ENCODE data around the gene WDFY4.
A peak's percentile ranks its signal among the peaks of the same experiment; 100 is the strongest.

The WDFY4 gene

DNA sequence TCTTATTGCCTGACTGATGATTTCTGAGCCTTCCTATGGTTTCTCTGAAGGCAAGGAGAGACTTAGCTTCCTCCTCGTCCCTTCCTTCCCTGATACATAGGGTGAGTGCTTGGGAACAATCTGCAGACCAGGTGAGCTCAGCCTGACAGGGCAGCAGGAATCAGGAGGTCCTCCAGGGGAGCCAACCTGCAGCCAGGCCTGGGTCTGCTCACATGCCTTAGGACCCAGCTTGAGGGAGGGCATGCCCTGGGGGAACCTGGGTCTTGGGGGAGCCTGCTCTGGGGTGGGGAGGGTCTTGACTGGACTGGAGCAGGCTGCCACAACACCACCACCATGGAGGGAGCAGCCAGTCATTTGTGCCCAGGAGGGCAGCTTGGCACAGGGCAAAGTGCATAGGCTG, 197.3 kb downstream of the WDFY4 start:
- no peak for DNase-seq (ENCODE audit: low read depth)

DNA sequence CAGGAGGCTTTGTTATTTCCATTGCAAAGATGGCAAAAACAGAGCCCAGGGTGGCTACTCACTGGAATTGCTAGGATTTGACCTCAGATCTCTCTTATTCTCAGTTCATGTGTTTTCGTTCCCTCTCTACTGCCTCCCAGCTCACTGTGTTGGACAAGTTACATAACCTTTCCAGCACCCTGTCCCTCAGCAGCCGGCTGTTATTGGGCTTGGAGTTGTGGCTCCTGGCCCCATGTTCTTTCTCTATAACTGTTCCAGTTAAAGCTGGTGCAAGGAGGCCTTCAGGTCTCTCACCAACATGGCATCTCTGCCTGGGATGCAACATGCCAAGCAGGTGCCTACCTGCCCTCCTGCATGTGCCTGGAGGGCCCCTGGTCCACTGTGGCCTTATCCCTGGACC, 198.2 kb downstream of the WDFY4 start:
- no peak for DNase-seq (ENCODE audit: low read depth)

DNA sequence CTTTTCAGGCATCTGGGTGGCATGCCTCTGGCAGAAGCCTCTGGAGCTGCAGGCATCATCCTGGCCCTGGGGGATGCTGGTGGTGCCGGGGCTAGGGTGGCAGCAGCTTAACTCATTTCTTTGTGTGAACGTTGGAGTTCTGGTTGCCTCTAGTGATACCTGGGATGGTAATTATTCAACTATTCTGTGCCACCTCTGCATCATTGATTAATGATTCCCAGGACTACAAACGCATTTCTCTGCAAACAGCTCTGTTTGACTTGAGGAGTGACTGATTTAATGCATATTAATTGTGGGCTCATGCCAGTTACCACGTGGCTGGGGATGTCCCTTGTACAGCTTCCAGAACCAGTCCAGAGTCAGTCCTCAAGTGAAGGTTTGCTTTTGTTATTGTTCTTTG, 199.0 kb downstream of the WDFY4 start:
- DNase-seq (ENCODE audit: low read depth), result no peak

DNA sequence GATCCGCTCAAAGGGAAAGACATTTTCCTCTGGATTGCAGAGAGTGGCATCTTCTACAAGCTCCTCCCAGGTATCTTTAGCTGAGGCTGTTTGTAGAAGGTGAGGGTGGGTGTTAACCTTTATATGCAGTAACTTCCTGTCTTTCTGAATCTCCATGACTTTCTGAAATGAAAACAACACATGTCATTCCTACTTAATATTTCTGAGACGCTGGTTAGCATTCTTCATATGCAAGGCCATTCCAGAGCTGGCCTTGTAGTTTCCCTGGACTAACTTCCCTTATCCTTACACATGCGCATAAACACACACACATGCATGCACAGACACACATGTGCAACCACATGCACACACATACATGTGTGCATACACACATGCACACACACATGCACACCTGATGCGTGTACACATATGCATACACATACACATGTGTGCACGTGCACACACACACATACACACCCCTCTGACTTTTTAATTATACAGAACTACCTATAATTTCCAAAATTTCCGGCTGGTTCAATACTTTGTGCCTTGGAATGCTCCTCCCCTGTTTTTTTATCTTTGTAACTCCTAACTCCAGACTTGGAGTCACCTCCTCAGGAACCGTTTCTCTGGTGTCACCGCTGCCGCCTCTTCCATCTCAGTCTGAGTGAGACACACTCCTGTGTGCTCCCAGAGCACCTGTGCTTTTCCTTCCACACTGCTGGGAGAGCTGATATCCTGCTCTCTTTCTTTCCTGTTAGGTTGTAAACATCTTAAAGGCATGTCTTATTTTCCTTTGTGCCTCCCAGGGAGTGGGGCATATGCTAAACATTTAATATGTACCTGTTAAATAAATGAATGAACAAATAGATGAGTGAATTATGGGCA, 199.7 kb downstream of the WDFY4 start:
- no peak for DNase-seq (ENCODE audit: low read depth)

DNA sequence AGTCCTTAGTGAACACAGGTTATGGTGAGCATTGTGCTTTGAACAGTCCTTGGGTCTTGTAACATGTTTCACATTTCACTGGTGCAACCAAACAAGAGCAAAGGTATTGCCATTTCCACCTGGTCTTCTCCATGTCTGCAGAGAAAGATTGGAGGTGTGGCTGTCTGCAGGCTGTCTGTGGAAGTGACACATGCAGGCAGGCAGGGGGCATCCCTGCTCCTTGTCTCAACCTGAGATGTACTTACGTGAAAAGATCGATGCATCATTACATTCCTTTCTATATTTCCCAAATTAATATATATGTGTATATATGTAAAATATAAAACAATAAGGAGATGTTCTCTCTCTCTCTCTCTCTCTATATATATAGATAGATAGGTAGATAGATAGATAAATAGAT, 200.7 kb downstream of the WDFY4 start:
- no peak for DNase-seq (ENCODE audit: low read depth)

DNA sequence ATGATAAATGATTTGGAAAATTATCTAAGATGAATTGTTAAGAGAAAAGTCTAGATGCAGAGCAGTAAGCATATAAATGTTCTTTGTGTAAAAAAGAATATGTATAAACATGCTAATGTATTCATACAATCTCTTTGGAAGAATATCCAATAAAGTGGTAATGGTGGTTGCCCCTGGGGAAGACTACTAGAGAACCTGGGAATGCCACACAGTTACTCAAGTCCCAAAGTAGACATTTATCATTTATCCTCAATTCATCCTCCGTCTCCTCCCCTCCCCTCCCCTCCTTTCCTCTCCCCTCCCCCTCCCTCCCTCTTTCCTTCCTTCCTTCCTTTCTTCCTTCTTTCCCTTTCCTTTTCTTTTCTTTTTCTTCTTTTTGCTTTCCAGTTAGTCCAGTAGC, 203.3 kb downstream of the WDFY4 start:
- DNase-seq (ENCODE audit: low read depth), result no peak

DNA sequence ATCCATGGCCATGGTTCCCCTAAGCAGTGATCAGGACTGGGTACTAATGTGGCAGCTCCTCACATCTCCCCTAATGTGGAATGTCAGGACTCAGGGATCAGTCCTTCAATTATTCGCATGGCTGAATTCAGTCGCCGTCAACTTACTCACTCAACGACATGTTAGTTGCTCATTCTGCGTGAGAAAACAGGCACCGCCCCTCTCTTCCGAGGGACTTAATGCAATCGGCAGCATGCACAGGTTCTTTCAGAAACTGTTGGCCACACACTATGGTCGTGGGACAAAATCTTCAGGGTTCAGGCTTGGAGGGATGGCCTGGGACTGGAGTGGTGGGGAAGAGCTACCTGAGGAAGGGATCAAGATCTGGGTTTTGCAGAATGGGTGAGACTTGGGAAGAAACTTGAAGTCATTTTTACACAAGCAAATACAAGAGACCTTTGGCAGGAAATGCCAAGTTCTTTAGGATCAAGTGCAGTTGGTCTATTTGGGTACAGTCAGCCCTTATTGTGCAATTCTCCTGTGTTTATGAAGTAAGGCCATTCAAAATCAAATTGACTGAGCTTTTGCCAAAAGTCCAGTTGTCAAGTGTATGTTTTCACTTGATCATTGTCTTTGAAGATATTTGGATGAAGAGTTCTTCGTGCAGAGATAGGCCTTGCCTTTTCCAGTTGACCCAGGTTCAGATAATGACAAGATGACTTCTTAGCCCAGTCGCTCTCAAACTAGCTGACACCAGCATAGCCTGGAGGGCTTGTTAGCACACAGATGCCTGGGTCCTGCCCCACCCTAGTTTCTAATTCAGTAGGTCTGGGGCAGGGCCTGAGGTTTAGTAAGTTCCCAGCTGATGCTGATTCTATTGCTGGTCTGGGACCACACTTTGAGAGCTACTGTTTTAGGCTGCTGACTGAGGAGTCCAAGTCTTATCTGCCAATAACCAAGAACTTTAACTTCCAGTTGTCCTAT, 206.5 kb downstream of the WDFY4 start:
- no peak for DNase-seq (ENCODE audit: low read depth)

DNA sequence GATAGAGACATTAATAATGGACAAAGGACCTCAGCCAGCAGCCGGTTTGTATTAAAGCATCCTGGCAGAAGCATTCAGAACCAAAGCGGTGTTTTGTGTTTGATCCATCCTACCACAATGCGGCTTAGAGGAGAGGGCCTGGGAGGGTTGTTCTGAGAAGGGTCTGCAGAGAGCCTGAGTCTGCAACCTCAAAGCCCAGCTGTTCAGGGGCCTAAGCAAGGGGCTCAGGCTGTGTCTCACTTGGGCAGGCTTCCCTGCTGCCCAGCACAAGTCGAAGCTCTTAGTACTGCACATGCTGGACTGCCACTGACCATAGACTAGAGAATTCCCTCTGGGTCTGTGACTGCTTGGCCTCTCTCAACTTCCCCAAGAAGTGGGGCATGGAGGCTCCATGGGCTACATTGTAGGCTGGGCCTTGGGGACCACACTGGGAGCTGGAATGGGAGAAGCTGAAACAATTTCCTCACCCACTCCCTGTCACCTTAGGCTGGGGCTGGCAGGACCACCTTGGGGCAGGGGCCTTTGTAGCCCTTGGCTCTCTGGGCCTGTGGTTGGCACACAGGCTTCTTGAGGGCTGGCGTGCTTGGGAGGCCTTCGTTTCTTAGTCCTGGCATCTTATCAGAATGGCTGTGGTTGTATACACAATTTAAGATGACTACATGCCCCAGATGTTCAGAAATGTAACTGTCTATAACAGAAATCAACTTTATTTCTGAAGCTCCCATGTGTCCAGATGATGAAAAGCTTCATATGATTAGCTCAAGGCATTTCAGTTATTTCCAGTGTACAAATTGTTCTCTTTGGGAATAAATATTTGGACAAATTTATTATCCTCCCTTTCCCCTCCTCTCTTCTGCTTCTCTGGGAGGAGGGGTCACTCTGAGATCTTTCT, 210.5 kb downstream of the WDFY4 start:
- no peak for DNase-seq (ENCODE audit: low read depth)

DNA sequence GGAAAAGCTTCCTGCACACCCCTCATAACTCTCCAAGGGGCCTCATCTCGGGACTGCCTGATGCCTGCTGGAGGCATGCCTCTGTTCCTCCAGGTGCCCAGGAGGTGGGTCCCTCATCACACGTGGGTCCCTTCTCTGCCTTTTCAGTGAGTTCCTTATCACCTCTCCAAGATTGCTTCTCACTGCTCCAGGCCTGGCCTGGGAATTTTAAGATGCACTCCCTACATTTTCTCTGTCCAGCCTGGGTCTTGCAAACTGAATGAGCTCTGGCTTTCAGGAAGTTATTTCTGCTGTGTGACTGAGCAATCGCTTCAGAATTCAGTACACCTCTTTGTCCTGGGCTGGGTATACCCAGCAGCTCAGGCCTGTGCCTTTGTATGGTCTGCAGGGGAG, 211.1 kb downstream of the WDFY4 start:
- DNase-seq (ENCODE audit: low read depth), result no peak

DNA sequence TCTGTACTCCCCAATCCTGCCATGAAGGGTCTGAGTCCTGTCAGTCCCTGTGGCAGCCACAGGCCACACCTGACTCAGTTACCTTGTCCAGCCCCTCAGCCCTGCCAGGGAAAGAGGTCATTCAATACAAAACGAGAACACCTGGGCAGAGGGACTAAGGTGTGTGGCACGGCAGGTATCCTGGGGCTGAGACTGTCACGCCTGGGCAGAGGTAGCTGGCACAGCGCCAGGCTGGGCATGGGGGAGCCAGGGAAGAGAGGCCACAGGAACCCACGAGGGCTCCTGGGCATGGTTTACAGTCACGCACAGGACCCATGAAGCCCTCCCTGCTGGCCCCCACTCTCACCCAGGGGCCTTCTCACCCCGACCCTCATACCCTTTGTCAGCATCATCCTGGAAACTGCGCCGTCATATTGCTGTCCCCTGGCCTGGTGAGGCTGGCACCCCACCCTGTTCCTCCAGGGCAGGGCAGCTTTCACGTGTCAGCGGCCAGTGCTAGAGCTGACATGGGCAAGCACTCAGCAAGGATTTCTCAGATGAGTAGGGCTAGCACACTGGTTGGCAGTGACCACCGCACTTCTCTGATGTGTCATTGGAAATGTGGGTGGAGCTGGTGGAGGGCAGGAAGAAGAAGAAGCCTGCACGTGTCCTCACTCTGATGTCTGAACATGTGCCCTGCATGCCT, 212.2 kb downstream of the WDFY4 start:
- DNase-seq (ENCODE audit: low read depth), result peak; percentile 4

DNA sequence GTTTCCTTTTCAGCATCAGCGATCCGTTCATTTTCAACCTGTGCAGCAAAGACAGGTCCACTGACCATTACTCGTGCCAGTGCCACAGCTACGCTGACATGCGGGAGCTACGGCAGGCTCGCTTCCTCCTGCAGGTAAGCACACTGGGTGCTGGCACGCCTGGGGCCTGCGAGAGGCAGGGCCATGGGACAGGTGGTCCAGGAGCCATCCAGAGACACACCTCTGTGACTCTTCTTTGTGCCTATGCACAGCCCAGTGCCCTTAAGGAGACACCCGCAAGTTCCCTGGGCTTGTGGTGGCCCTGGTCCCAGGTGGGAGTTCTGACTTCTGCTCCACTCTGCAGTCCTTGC, 212.7 kb downstream of the WDFY4 start:
- no peak for DNase-seq (ENCODE audit: low read depth)

DNA sequence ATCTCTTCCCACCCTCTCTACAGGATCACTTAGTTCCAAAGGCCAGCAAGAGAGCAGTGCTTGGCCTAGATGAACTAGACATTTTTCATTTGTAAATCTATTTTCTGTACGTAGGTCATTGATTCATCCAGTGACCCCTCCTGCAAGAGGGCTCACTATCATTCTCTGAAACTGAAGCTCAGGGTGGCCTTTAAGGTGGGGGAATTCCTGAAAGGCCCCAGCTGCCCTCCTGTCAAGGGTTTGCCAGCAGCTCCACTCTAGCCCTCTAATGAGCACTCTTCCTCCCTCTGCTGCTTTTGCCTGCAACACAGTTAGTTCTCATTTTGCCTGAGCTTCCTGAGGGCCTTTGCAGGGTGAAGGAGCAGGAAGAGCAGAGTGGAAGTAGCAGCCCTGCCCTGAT, 213.8 kb downstream of the WDFY4 start:
- DNase-seq (ENCODE audit: low read depth), result no peak

DNA sequence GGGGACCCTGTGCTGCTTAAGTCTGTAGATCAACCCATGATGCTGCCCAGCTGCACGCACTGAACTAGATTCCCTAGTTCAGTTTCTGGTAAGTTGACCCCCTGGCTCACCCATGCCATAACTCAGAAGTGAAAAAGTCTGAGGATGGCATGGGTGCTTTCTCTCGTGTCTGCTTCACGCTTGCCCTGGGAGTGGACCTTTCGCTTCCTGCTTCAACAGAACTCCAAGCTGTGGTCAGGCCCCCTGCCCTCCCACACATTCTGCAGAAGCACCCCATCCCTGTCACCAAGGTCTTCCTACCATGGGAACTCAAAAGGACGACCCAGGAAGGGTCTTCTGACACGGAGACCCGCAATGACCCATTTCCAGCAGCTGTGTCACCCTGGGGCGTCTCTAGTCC, 215.1 kb downstream of the WDFY4 start:
- DNase-seq (ENCODE audit: low read depth), result no peak

DNA sequence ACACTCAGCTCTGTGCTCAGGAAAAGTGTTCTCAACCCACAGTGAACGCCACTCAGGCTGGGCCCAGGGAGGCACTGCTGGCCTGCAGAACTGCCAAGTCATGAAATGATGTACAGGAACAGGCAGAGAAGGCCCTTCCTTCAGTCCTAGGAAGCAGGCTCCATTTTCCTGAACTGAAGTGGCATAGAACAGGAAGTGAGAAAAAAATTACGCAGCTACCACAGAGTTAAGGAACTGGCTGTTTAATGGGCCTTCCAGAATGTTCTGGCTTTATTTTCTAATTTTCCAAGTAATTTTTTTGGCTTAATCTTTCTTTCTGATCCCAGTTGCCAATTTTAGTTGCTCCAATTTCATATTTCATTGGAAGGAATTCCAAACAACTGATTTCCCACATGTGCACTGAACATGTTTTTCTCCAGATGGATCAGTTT, 215.7 kb downstream of the WDFY4 start:
- DNase-seq (ENCODE audit: low read depth), result no peak

DNA sequence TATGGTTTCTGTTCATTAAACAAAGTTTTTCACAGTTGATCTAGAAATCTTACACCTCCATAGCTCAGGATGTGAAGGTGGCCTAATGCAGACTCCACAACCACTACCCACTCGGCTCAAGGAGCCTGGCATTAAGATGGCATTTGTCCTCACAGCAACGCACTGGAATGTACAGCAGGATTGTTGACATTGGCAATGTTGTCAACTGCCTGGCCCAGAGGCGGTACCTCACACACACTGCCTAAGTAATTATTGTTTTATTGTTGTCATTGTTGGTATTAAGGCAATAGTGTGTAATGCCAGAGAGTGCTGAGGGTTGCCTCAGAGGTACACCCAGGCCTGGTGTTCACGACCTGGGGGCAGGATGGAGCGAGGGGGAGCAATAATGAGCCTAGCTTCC, 216.6 kb downstream of the WDFY4 start:
- no peak for DNase-seq (ENCODE audit: low read depth)

DNA sequence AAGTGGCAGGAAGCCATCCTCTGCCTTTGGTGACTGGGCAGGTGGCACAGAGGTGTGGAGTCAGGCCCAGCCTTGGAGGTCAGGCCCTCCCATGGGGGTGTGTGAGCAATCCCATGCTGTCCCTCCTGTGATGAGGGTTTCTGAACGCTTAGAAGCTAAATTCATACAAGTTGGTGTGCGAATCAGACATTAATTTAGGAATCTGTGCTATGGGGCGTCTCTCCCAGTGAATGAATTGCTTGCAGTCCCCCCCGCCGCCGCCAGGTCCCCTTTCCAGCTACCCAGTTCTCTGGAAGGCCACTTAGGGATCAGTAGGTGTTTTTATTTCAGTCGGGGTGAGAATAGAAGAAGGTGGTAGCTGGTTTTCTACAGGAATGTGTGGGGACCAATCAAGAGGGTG, 217.4 kb downstream of the WDFY4 start:
- no peak for DNase-seq (ENCODE audit: low read depth)

DNA sequence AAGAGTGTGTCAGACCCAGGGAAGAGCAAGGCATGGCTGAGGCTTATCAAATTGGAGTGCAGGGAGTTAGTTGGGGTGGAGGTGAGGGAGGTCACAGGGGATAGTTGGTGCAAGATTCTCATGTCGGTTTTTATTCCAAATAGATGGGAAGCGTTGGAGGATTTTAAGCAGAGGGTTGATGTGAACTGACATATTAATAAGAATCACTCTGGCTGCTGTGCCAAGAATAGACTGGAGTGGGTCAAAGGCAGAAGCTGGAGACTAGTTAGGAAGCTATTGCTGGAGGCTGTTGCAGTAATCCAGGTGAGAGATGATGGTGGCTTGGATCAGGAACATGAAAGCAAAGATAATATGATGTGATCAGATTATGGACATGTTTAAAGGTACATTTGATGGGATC, 218.5 kb downstream of the WDFY4 start:
- no peak for DNase-seq (ENCODE audit: low read depth)

DNA sequence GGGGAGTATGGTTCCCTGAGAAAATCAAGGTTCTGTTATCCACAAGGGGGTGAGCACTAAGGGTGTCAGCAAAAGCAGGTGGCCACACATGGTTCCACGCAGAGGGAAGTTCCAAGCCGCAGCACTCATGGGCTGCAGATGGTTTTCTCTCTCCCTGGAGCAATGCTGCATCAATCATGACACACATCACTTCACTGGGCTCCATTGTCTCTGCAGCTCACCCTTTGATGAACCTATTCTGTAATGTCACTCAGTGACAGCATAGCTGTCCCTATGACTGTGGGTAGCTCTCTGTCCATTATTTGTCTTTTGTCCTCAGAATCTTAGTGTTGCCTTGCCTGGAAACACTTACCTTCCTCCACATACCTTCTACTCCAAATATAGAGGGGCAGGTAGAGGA, 220.2 kb downstream of the WDFY4 start:
- DNase-seq (ENCODE audit: low read depth), result no peak

DNA sequence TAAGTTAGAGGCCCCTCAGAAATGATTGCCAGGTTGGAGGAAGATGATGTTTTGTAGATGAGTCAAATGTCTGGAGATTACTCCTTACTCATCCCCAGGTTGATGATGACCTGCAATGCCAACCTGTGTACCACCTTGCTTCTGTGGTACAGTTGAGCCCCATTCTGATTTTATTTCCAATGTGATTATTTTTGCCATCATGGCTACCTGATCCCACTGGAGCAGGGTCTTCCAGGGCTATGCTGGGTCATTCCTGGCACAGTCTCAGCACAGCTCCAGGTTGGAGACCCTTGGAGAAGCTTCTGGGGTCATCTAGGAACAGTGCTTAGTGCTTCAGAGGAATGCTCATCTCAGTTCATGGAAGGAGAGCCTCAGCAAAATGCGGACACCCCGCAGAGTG, 220.6 kb downstream of the WDFY4 start:
- no peak for DNase-seq (ENCODE audit: low read depth)

DNA sequence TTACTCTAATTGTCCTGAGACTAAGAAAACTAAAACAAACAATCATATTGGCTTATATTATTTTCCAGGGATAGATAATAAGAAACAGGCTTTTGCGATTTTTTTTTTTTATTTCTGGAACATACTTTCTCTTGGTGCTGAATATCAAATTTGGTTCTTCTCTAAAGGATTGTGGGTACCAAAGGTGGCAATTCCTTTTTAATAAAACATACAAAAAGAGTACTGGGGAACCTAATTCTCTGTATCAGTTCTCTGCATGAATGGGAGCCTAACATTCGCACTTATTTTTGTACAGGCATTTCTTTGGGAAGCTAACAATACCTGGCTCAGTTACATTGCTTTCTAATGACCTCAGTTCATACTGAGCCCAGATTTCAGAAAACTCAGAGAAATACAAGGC, 222.2 kb downstream of the WDFY4 start:
- DNase-seq (ENCODE audit: low read depth), result no peak

DNA sequence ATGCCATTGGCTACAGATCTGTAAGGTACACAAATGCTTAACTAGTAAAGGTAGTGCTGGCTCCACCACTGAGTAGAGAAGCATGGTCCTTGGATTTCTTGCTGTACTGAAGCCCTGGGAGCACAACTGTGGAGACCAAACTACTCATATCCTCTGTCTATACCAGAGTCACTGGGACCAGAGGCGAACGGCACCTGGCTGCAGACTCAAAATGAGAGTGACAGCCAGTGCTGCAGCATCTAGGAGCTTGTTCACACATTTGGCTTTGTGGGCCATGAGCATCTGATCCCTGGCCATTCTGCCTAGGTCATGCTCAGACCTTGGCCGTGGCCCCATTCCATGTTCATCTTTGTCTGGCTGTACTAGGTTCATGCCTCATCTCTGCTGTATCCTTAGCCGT, 223.1 kb downstream of the WDFY4 start:
- no peak for DNase-seq (ENCODE audit: low read depth)

DNA sequence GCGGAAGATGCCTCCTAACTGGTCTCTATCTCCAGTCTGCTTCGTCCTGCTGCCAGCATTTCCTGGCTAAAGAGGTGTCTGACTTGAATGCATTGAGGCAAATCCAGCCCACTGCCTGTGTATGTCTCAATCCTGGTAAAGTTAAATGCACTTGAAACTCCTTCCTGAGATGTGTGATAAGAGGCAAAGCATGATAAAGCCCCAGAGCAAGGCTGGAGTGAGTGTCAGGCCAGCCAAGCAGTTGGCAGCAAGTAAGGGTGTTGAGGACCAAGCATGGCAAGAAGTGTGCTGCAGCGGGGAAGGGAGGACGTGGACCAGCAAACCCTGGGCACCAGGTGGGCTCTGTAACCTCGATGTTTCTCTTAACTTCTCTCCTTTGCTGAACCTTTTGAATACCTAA, 225.9 kb downstream of the WDFY4 start:
- no peak for DNase-seq (ENCODE audit: low read depth)
